Measurements from ENCODE around the gene TRIM45. TPM values are rescaled to one million over a fixed set of nuclear protein-coding genes. Genes with fewer than 3 reads are reported as not detected.
A peak's percentile ranks its signal among the peaks of the same experiment; 100 is the strongest.

Gene TRIM45
- total RNA-seq, 1 experiment from 2014 or later = 3.2 TPM

DNA sequence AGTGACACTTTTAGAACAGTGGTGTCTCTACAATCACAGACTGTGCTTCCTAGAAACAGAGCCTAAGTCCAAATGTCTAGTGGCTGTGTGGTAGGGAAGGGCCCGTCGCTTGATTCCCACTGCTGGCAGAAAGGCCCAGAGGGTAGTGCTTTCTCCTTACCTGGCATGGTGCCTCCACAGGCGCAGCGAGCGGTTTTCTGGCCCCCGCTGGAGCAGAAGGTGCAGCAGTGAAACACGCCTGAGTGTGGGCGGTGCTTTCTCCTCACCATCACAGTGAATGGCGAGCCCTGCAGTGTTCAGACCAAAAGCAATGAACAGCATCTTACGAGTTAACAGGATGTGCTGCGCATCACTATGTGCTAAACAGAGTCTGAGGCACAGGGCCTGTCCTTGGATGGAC, 8.3 kb downstream of the TRIM45 start:
- Histone ChIP-seq H3K36me3 (ENCODE audit: insufficient read depth, low read length, poor library complexity, severe bottlenecking) (no peaks in the 10 kb centered on the region), H3K4me1 (ENCODE audit: insufficient read depth, low read length, poor library complexity, severe bottlenecking) (no peaks in the 10 kb centered on the region), H3K27me3 (replicated peaks; ENCODE audit: insufficient read depth, low read depth, low read length, poor library complexity) (no peaks in the 10 kb centered on the region), H3K4me3 (ENCODE audit: low read depth, low read length, poor library complexity, severe bottlenecking) (no peak overlapping the region), H3K27ac (ENCODE audit: low read depth, low read length, poor library complexity, severe bottlenecking) (no peak overlapping the region), H3K9me3 (ENCODE audit: low read depth, low read length, poor library complexity, severe bottlenecking) (no peaks in the 10 kb centered on the region)
- CTCF ChIA-PET = no interaction called here
- BruUV-seq (replicated peaks) = no TSS peak
- intact Hi-C loops (cut with micrococcal nuclease; ENCODE audit: unreplicated experiment) = no loop called here
- POLR2A ChIA-PET (ENCODE audit: low non-redundant PET) = no interaction called here
- DNase-seq (ENCODE audit: low spot score) = no peak
- no peak for TF ChIP-seq EZH2 (IDR thresholded peaks at IDR 0.05; ENCODE audit: borderline replicate concordance, low read depth, low read length, poor library complexity, severe bottlenecking)
- TF ChIP-seq, protein P1, sequence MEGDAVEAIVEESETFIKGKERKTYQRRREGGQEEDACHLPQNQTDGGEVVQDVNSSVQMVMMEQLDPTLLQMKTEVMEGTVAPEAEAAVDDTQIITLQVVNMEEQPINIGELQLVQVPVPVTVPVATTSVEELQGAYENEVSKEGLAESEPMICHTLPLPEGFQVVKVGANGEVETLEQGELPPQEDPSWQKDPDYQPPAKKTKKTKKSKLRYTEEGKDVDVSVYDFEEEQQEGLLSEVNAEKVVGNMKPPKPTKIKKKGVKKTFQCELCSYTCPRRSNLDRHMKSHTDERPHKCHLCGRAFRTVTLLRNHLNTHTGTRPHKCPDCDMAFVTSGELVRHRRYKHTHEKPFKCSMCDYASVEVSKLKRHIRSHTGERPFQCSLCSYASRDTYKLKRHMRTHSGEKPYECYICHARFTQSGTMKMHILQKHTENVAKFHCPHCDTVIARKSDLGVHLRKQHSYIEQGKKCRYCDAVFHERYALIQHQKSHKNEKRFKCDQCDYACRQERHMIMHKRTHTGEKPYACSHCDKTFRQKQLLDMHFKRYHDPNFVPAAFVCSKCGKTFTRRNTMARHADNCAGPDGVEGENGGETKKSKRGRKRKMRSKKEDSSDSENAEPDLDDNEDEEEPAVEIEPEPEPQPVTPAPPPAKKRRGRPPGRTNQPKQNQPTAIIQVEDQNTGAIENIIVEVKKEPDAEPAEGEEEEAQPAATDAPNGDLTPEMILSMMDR (conservative IDR thresholded peaks at IDR 0.05; ENCODE audit: low read depth, low read length) = no peak

DNA sequence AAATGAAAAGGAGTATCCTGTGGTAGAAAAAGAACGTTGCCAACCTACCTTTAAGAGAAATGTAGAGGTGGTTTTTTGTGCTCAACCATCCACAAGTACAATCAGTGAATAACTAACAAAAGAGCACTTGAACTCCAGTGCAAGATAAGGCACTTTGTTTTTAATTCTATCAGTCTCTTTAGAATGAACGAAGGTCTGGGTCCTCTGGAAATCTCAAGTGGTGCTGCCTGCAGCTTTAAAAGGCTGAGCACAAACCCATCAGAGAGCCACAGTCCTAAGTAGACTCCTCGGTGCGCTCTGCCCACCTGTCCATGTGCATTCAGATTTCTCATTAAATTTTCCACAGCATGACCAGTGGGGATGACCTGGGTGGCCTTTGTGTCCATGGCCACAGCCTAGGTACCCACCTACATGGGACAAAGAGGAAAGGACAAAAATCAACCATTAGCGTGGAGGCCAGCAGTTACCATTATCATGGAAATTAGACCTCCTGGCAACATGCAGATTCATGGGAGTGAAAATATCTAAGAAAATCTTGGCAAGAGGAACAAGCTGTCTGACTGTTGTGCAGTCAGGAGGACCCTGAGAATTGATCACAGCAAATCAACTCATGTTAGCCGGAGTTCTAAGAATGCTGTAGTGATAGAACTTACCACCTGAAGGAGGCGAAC, 9.4 kb downstream of the TRIM45 start:
- Histone ChIP-seq H3K36me3 (ENCODE audit: insufficient read depth, low read length, poor library complexity, severe bottlenecking) (no peaks in the 10 kb centered on the region), H3K4me1 (ENCODE audit: insufficient read depth, low read length, poor library complexity, severe bottlenecking) (no peaks in the 10 kb centered on the region), H3K27me3 (replicated peaks; ENCODE audit: insufficient read depth, low read depth, low read length, poor library complexity) (no peaks in the 10 kb centered on the region), H3K9me3 (ENCODE audit: low read depth, low read length, poor library complexity, severe bottlenecking) (no peaks in the 10 kb centered on the region), H3K4me3 (ENCODE audit: low read depth, low read length, poor library complexity, severe bottlenecking) (no peak overlapping the region), H3K27ac (ENCODE audit: low read depth, low read length, poor library complexity, severe bottlenecking) (no peak overlapping the region)
- no TSS peak for BruUV-seq (replicated peaks)
- POLR2A ChIA-PET (ENCODE audit: low non-redundant PET) = no interaction called here
- DNase-seq (ENCODE audit: low spot score) = no peak
- no peak for TF ChIP-seq EZH2 (IDR thresholded peaks at IDR 0.05; ENCODE audit: borderline replicate concordance, low read depth, low read length, poor library complexity, severe bottlenecking)
- TF ChIP-seq, protein P1 (conservative IDR thresholded peaks at IDR 0.05; ENCODE audit: low read depth, low read length) = no peak
- CTCF ChIA-PET = no interaction called here
- intact Hi-C loops (cut with micrococcal nuclease; ENCODE audit: unreplicated experiment) = no loop called here

DNA sequence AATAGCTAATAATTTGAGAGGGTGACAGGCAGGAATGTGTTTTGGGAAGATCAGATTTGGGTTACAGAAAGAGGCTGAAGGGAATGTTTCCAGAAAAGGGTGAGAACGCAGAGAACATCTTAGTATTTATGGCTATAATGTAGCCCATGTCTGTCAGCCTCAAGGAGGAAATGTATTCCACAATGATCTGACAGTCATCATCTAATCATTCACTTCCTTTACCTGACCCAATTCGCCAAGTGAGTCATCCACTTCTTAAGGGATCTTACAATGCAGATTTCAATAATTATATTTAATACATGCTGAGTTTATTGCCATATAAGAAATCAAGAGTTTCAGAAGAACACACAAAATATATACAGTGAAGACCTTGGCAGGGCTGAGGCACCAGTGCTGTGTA, 10.8 kb downstream of the TRIM45 start:
- POLR2A ChIA-PET (ENCODE audit: low non-redundant PET) = interaction anchor here (0.6 kb wide), 2 partner anchors 15 to 306 kb away, joined by 3 to 10 read pairs; no protein-coding TSS in a partner anchor
- intact Hi-C loops (cut with micrococcal nuclease; ENCODE audit: unreplicated experiment) = no loop called here
- TF ChIP-seq, protein P1 (conservative IDR thresholded peaks at IDR 0.05; ENCODE audit: low read depth, low read length) = no peak
- no peak for TF ChIP-seq EZH2 (IDR thresholded peaks at IDR 0.05; ENCODE audit: borderline replicate concordance, low read depth, low read length, poor library complexity, severe bottlenecking)
- no TSS peak for BruUV-seq (replicated peaks)
- Histone ChIP-seq H3K27me3 (replicated peaks; ENCODE audit: insufficient read depth, low read depth, low read length, poor library complexity) (no peaks in the 10 kb centered on the region), H3K9me3 (ENCODE audit: low read depth, low read length, poor library complexity, severe bottlenecking) (no peaks in the 10 kb centered on the region), H3K4me3 (ENCODE audit: low read depth, low read length, poor library complexity, severe bottlenecking) (no peak overlapping the region), H3K27ac (ENCODE audit: low read depth, low read length, poor library complexity, severe bottlenecking) (no peak overlapping the region), H3K4me1 (ENCODE audit: insufficient read depth, low read length, poor library complexity, severe bottlenecking) (no peaks in the 10 kb centered on the region), H3K36me3 (ENCODE audit: insufficient read depth, low read length, poor library complexity, severe bottlenecking) (no peaks in the 10 kb centered on the region)
- DNase-seq (ENCODE audit: low spot score) = peak; percentile 11
- CTCF ChIA-PET = no interaction called here
